A673 (cell line): ENCODE measurements around the gene CLDN8. TPM values are rescaled to one million over a fixed set of nuclear protein-coding genes. Genes with fewer than 3 reads are reported as not detected.

ENCODE experiments used
- BruUV-seq: library from RNA; stranded (reverse); fragments of 400-500 nt; replicated peaks from 2 replicates; lab custom pipeline; 2021; lab: Mats Ljungman, UMichigan
- CTCF ChIA-PET: fragments of 300-600 bp; sonication (Branson Sonifier 250); formaldehyde crosslinking; loops from one replicate; lab custom pipeline; 2022; ENCODE audit warnings: antibody characterized with exemption; lab: Charles Lee
- POLR2A ChIA-PET: fragments of 300-600 bp; sonication (Branson Sonifier 250); formaldehyde crosslinking; loops from one replicate; lab custom pipeline; 2022; ENCODE audit warnings: antibody characterized with exemption; ENCODE audit not compliant: low non-redundant PET; lab: Charles Lee
- DNase-seq: peaks from one replicate; pipeline ENCODE4 v3.0.0-alpha.2; 2015; ENCODE audit warnings: low spot score
- H3K27ac ChIP-seq: fragments of 200-600 bp; sonication (generic); 2 replicates; pipeline ENCODE4 v1.5.1; 2016; ENCODE audit warnings: mixed run types, low read depth, mild to moderate bottlenecking, mixed read lengths, antibody characterized with exemption, low read length; ENCODE audit not compliant: poor library complexity, severe bottlenecking
- H3K27me3 ChIP-seq: fragments of 200-600 bp; sonication (generic); replicated peaks from 2 replicates; pipeline ENCODE4 v1.6.1; 2017; ENCODE audit warnings: mixed run types, low read depth, mild to moderate bottlenecking, mixed read lengths, antibody characterized with exemption, low read length; ENCODE audit not compliant: insufficient read depth, poor library complexity
- H3K36me3 ChIP-seq: fragments of 200-600 bp; sonication (generic); 2 replicates; pipeline ENCODE4 v1.6.1; 2016; ENCODE audit warnings: mixed run types, mild to moderate bottlenecking, mixed read lengths, antibody characterized with exemption, low read length; ENCODE audit not compliant: insufficient read depth, poor library complexity, severe bottlenecking
- H3K4me1 ChIP-seq: fragments of 200-600 bp; sonication (generic); 2 replicates; pipeline ENCODE4 v1.6.1; 2017; ENCODE audit warnings: mixed run types, mild to moderate bottlenecking, mixed read lengths, antibody characterized with exemption, low read length; ENCODE audit not compliant: insufficient read depth, poor library complexity, severe bottlenecking
- H3K4me3 ChIP-seq: fragments of 200-600 bp; sonication (generic); 2 replicates; pipeline ENCODE4 v1.5.1; 2016; ENCODE audit warnings: low read depth, mixed run types, mild to moderate bottlenecking, mixed read lengths, low read length; ENCODE audit not compliant: poor library complexity, severe bottlenecking
- H3K9me3 ChIP-seq: fragments of 200-600 bp; sonication (generic); 2 replicates; pipeline ENCODE4 v1.6.1; 2016; ENCODE audit warnings: mixed run types, low read depth, mild to moderate bottlenecking, mixed read lengths, antibody characterized with exemption, low read length; ENCODE audit not compliant: poor library complexity, severe bottlenecking
- CTCF ChIP-seq: fragments of 300-800, 200-600 bp; sonication (generic); conservative IDR thresholded peaks from 2 replicates; pipeline ENCODE4 v1.5.1; 2017; ENCODE audit warnings: low read depth, mild to moderate bottlenecking, antibody characterized with exemption, low read length, moderate library complexity, mixed read lengths
- EZH2 ChIP-seq: fragments of 200-600 bp; sonication (generic); IDR thresholded peaks from 2 replicates; pipeline ENCODE4 v1.6.1; 2017; ENCODE audit warnings: borderline replicate concordance, low read depth, mild to moderate bottlenecking, mixed read lengths, antibody characterized with exemption, low read length; ENCODE audit not compliant: poor library complexity, severe bottlenecking
- intact Hi-C: fragments of 100-400 bp; cut with micrococcal nuclease; formaldehyde crosslinking; loops from one replicate; pipeline ENCODE4 v1.10.0; 2022; ENCODE audit not compliant: unreplicated experiment
- total RNA-seq: library from RNA; stranded (reverse); gene quantifications from 2 replicates; pipeline ENCODE4 v1.2.3, GENCODE V29; 2021

Gene CLDN8
- total RNA-seq, 1 experiment from 2014 or later, result not detected

DNA sequence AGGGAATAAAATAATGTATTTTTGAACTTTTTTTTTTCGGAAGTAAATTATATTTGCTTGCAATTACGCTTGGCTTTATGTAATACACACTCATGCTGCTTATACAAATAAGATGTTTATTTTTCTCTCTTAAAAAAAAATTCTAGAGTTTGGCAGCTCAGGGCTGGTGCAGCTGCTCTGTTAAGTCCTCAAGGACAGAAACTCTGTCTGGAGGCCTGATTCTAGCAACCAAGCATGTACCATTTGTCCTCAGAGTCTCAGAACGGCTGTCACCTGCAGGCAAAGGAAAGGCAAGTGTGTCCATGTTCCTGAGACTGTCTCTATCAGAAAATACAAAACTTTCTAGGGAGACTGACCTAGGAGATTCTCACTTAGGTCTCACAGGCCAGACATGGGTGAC lies 26.1 kb downstream of the CLDN8 start:
- Histone ChIP-seq H3K27ac (no peak overlapping the region), H3K4me3 (no peak overlapping the region), H3K36me3 (no peaks in the 10 kb centered on the region), H3K9me3 (no peaks in the 10 kb centered on the region), H3K4me1 (no peaks in the 10 kb centered on the region), H3K27me3 (no peaks in the 10 kb centered on the region)
- TF ChIP-seq CTCF (no peak), EZH2 (no peak)
- intact Hi-C loops, result loop anchor here (5.0 kb wide), 2 partner anchors 117 to 247 kb away; no protein-coding TSS in a partner anchor
- POLR2A ChIA-PET, result no interaction called here
- DNase-seq, result no peak
- CTCF ChIA-PET, result no interaction called here
- BruUV-seq, result no TSS peak

DNA sequence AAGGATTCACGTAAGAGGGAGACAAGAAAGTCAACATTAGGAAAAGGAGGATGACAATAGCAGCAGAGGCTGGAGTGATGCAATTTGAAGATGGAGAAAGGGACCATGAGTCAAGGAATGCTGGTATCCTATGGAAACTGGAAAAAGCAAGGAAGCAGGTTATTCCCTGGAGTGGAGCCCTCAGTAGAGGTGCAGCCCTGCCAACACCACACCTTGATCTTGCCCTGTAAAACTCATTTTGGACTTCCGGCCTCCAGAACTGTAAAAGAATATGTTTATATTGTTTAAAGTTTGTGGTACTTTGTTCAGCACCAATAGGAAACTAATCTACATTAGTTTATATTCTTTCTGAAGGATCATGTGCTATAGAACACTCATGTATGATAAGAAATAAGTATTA lies 29.7 kb downstream of the CLDN8 start:
- no TSS peak for BruUV-seq
- TF ChIP-seq EZH2 (no peak), CTCF (no peak)
- Histone ChIP-seq H3K36me3 (no peaks in the 10 kb centered on the region), H3K27me3 (no peaks in the 10 kb centered on the region), H3K4me3 (no peak overlapping the region), H3K4me1 (no peaks in the 10 kb centered on the region), H3K9me3 (no peaks in the 10 kb centered on the region), H3K27ac (no peak overlapping the region)
- no peak for DNase-seq
- POLR2A ChIA-PET, result no interaction called here
- intact Hi-C loops, result no loop called here
- CTCF ChIA-PET, result no interaction called here

- Histone ChIP-seq H3K27me3 (no peaks in the 10 kb centered on the region), H3K4me1 (no peaks in the 10 kb centered on the region), H3K27ac (no peak overlapping the region), H3K36me3 (no peaks in the 10 kb centered on the region), H3K9me3 (no peaks in the 10 kb centered on the region), H3K4me3 (no peak overlapping the region)
- ChIA-PET CTCF (no interaction called here), POLR2A (no interaction called here)
- BruUV-seq, result no TSS peak
- intact Hi-C loops, result no loop called here
- TF ChIP-seq CTCF (no peak), EZH2 (no peak)
- DNase-seq, result no peak
These were observed 47.8 kb downstream of the CLDN8 start for GRCh38 chr21:30168086-30168485.
